GM18507 (cell line): ENCODE measurements around the gene ZNF429.
"Not testable (repeated sequence)": the region's sequence is repeated elsewhere in the genome, so short reads cannot be mapped to it uniquely, and the experiment has no call there.

ENCODE experiments used
- DNase-seq: peaks from one replicate; pipeline ENCODE4 v3.0.0; 2011; ENCODE audit warnings: low read depth; ENCODE audit not compliant: insufficient read length; ENCODE audit errors: extremely low spot score
- FAIRE-seq: peaks from 2 replicates; lab custom pipeline; 2011; peaks lifted over from hg19 to GRCh38; lab: Jason Lieb, UNC

The ZNF429 gene

GRCh38 chr19:21511058-21511457 lies 5.7 kb downstream of the ZNF429 start:
- DNase-seq, FAIRE-seq: not testable (repeated sequence)

DNA sequence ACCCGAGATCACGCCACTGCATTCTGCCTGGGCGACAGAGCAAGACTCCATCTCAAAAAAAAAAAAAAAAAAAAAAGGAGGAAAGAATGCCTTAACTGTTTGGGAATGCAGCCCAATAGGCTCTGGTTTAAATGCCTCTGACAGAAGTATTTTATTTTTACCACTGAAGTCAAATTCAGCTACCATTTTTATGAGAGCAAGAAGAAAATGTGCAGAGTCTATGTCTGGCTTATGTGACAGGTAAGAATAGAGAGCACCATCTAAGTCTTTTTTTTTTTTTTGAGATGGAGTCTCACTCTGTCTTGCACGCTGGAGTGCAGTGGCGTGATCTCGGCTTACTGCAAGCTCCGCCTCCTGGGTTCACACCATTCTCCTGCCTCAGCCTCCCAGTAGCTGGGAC lies 7.2 kb downstream of the ZNF429 start:
- not testable (repeated sequence) for DNase-seq, FAIRE-seq

DNA sequence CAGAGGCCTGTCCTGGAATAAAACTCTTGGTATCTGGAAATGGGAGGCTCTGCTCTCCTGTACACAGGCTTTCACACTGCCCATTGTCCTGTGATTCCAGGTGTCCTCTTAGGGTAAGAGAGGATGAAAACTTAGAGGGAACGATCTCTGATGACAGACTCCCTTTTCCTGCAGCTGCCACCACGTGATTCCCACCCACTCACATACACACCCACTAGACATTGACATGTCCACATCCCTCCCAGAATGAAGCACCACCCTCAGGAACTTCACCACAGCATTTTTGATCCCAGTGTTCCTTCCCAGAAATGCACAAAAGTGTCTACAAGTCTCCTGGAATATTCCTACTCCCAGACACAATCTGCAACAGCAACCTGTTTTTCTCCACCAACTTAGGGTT lies 8.2 kb downstream of the ZNF429 start:
- DNase-seq (no peak), FAIRE-seq (no peak)

DNA sequence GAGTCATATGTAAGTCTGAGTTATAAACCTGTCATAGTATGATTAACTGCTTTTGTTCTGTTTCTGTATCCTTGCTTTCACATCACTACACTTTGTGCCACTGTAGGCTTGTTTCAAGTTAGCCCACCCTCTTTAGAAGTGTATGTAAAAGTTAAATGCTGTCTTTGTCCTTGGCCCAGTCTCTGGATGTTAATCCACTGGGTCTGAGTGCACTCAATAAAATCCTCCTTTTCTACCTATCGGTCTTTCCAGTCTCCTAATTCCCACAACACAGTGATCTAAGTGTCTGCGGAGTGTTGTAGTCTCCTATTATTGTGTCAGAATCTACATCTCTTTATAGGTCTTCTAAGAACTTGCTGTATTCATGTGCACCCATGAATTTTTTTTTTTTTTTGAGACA lies 14.1 kb downstream of the ZNF429 start:
- FAIRE-seq (no peak), DNase-seq (no peak)

- DNase-seq (no peak), FAIRE-seq (no peak)
These were observed 27.5 kb downstream of the ZNF429 start for GRCh38 chr19:21532904-21533303.

GRCh38 chr19:21536741-21537290 lies 31.4 kb downstream of the ZNF429 start:
- not testable (repeated sequence) for FAIRE-seq

GRCh38 chr19:21559444-21559843 lies 54.0 kb downstream of the ZNF429 start:
- DNase-seq (no peak), FAIRE-seq (no peak)

More at GRCh38 chr19:21536741-21537290, 31.4 kb downstream of the ZNF429 start:
- DNase-seq: not testable (repeated sequence)

DNA sequence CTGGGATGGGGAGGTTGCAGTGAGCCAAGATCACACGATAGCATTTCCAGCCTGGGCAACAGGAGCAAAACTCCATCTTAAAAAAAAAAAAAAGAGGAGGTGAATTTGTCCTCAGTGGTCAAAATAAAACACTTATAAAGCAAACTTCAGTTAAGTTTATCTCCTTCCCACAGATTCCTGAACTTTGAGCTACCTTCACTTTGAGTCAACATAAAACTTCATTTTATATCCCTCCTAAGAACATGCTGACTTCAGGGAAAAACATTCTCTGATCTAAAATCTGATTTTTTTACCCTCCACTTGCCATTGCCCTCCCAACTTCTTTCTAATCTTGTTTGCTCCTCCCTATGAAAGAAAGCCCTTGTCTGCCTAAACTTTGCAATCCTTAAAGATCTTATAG lies 59.0 kb downstream of the ZNF429 start:
- FAIRE-seq (no peak), DNase-seq (no peak)

DNA sequence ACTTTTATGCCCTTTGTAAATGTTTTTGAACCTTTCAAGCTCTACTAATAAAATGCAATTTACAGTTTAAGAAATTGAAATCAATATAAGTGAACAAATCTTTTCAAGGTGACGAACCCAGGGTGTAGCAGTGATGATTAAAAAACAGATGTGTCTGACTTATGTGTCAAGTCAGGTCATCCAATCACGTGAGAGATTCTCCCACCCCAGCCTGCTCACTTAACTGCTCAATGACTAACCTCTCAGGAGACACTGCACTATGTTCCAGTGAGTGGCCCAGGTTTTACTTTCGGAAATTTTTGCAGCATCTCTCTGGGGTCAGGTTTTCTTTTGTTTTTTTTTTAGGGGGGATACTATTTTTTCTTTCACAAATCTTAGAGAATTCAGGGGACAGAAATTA lies 60.7 kb downstream of the ZNF429 start:
- FAIRE-seq (no peak), DNase-seq (no peak)

- not testable (repeated sequence) for FAIRE-seq, DNase-seq
These were observed 62.4 kb downstream of the ZNF429 start for GRCh38 chr19:21567806-21568205.

DNA sequence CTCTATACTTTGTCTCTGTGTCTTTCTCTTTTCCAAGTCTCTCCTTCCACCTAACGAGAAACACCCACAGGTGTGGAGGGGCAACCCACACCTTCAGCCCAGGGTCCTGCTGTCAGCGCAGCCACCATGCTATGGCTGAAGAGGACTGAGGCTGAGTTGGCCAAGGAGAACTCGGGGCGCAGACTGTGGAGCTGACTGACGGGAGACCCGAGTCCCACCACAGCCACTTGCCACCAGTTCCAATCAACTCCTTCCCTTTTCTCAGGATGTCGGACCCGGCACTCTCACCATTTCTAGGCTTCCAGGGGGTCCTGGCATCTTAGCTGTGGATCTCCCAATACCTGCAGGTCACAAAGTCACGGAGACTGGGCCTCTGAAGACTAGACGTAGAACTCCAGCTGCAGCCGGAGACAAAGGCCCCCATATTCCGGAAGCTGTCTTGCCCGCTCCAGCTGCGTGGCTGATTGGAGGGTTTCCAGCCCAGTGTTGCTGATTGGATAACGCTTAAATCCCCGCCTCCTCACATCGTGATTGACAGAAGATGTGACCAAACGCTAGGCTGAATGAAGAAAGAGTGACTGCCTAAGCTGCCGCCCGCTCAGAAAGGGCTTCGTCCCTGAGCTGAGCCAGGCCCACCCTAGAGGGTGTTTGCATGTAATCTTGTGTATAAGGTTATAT lies 63.6 kb downstream of the ZNF429 start:
- no peak for FAIRE-seq

GRCh38 chr19:21569494-21569865 lies 64.1 kb downstream of the ZNF429 start:
- FAIRE-seq: no peak
- DNase-seq: no peak

More for the DNA sequence above, 63.6 kb downstream of the ZNF429 start:
- no peak for DNase-seq

- FAIRE-seq (no peak), DNase-seq (no peak)
These were observed 65.9 kb downstream of the ZNF429 start for GRCh38 chr19:21571316-21571715.

DNA sequence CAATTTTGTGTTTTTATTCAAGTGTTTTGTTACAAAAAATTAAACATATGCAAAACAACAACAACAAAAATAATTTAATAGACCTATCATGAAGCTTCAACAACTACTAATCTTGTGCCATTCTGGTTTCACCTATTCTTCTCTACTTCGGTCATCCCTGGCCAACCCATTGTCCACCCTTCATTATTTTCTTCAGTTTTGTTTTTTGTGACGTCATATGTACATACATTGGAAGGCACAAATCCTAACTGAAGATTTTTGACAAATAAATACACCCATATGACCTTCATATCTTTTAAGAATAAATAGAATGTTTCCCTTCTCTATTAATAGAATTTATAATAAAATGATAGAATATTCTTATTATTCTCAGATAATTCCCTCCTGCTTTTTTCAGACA lies 69.2 kb downstream of the ZNF429 start:
- DNase-seq (no peak), FAIRE-seq (no peak)

DNA sequence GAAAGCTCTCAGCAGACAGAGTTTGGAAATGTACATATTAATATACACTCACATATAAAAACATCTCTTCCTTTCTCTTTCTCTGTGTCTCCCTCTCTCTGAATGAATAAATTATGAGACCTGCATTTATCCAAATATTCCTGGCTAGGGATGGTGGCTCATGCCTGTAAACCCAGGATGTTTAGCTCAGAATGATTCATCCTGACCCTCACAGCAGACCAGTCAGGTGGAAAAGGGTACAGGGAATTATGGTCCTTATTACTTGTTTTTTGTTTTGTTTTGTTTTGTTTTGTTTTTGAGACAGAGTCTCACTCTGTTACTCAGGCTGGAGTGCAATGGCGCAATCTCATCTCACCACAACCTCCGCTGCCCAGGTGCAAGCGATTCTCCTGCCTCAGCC lies 71.1 kb downstream of the ZNF429 start:
- DNase-seq (no peak), FAIRE-seq (no peak)

DNA sequence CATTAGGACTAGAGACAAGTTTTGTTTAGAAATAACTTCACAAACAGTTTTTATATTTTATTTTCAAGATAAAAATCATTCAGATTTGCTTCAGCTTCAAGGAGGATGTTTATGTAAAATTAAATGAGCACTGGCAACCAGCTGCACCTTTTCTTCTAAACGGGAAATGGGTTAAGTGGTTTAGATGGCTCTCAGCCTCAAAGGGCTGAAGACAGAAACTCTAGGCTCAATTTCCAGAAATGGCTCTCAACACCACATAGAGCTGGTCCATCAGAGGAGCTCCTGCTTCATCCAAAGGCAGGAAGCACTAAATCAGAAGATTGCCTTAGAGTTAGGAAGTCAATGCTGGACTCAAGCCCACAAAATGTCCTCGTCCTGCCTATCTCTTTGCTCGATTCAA lies 74.7 kb downstream of the ZNF429 start:
- DNase-seq (no peak), FAIRE-seq (no peak)

DNA sequence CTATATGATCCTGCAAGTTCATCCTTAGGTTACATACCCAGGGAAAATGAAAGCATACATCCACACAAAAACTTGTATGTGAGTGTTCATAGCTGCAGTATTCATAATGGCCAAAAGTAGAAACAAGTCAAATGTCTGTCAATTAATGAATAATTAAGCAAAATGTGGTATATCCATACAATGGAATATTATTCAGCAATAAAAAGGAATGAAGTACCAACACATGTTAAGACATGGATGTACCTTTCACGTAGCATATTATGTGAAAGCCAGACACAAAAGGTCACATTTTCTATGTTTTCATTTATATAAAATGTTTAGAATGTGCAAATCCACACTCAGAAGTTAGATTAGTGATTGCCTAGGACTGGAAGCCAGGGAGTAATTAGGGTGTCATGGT lies 75.4 kb downstream of the ZNF429 start:
- DNase-seq (no peak), FAIRE-seq (no peak)

DNA sequence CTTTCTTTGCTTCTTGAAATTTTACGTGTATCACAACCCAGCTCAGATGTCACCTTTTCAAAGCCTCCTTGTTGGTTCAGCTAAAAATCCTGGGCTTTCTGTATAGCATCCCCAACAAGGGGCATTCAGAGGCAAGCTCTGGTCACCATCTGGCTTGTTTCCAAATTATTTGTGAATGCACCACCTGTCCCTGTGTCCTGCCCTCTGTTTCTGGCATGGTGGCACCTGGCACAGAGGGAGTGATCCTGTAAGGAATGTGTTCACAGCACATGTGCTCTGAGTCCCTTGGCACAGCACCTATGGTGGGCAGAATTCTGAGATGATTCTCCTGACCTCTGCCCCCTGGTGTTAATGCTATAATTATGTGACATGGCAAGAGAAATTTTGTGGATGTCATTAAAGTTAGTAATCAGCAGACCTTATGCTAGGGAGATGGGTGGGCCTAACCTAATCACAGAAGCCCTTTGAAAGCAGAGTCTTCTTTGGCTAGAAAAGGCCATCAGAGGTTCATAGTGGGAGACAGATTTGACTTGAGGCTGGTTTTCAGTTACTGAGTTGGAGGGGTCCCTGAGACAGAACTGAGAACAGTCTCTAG lies 76.3 kb downstream of the ZNF429 start:
- DNase-seq (no peak), FAIRE-seq (no peak)

DNA sequence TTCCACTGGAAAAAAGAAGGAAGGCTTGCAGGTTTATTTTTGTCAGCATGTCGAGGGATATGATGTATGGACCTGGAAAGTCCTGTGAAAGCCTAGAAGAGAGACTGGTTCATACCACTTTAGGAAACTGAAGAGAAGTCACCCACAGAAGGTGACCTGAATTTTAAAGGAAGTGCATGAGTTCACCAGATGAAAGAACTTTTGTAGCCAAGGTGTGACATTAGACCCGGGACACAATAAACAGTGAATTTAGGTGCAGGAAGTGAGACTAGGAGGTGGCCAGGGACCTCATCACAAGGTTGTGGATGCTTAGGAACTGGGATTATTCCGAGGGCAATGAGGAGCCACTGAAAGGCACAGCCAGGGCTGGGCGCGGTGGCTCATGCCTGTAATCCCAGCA lies 79.1 kb downstream of the ZNF429 start:
- no peak for FAIRE-seq
- DNase-seq: no peak

DNA sequence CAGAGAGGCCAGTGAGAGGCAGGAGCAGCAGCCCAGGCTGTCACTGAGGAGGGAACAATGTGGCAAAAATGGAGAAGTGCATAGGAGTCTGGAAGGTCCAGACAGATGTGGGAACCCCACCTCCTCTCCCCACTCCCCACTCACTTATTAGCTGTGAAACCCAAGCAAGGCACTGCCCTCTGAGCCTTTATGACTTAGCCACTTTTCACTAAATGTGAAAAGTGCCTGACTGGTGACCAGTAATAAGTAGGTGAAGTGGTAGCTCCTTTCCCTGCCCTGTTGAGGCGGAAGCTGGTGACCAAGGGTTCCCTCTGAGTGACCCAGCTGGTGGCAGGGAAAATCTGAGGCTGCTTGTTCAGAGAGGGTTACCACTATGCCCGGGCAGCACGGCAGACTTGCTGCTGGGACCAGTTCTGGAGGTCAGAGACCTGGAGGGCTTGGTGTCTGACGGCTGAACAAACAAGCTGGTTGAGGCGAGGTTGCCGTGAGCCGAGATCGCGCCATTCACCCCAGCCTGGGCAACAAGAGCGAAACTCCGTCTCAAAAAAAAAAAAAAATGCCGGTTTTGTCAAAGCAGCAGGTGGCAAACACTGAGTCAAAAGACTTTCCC lies 80.0 kb downstream of the ZNF429 start:
- DNase-seq: no peak
- no peak for FAIRE-seq
